K562 (cell line): ENCODE measurements around the gene AFF1. TPM values are rescaled to one million over a fixed set of nuclear protein-coding genes. Genes with fewer than 3 reads are reported as not detected.

Experiments
- ATAC-seq: fragments of 200-7000 bp; cut with Tn5 transposase; 3 replicates; pipeline ENCODE4 v1.9.1; 2020; ENCODE audit warnings: moderate library complexity
- BruUV-seq: library from RNA; stranded (reverse); fragments of 400-500 nt; replicated peaks from 2 replicates; lab custom pipeline; 2021; lab: Mats Ljungman, UMichigan
- CTCF ChIA-PET: fragments of 300-600 bp; formaldehyde crosslinking; extraction: SDS; loops from one replicate; lab custom pipeline; 2021; ENCODE audit warnings: low intra/inter-chr PET ratio; lab: Yijun Ruan, JAX
- POLR2A ChIA-PET: fragments of 300-600, 350-650 bp; sonication (Branson Sonifier 250); formaldehyde crosslinking; extraction: SDS; loops from one replicate; lab custom pipeline; 2021; ENCODE audit warnings: antibody characterized with exemption, inconsistent platforms; lab: Yijun Ruan, JAX
- DNase-seq, 4 experiments: peaks; one replicate each; pipeline versions ENCODE4 v3.0.0 to v3.0.0-alpha.2; 2011 to 2018; ENCODE audit warnings: low spot score in 3 of 4, mixed read lengths in 3 of 4; ENCODE audit errors: extremely low read depth in 1 of 4
- FAIRE-seq: peaks from 2 replicates; lab custom pipeline; 2011; peaks lifted over from hg19 to GRCh38; lab: Jason Lieb, UNC
- H2AFZ ChIP-seq: 2 replicates; pipeline ENCODE4 v1.6.0; 2011; ENCODE audit warnings: low read depth, low read length, control low read depth, inconsistent platforms
- H3K27ac ChIP-seq: fragments of 200-600 bp; 3 replicates; pipeline ENCODE4 v1.8.0; 2011; ENCODE audit warnings: low read depth, mild to moderate bottlenecking, control low read depth, inconsistent platforms, low read length, moderate library complexity, mixed read lengths; ENCODE audit errors: extremely low read depth
- H3K27me3 ChIP-seq, 2 experiments: fragments of 300-600 bp in 1 of 2; 2 replicates in 1 of 2; 3 replicates in 1 of 2; pipeline versions ENCODE4 v1.6.0 to v1.8.0; 2011; ENCODE audit warnings: inconsistent platforms in 2 of 2, low read length in 2 of 2, mild to moderate bottlenecking in 1 of 2, mixed read lengths in 1 of 2, moderate library complexity in 1 of 2; ENCODE audit not compliant: control insufficient read depth in 2 of 2, insufficient read depth in 2 of 2
- H3K36me3 ChIP-seq: fragments of 300-600 bp; 3 replicates; pipeline ENCODE4 v1.8.0; 2011; ENCODE audit warnings: mild to moderate bottlenecking, low read length, inconsistent platforms; ENCODE audit not compliant: control insufficient read depth, insufficient read depth
- H3K4me1 ChIP-seq, 2 experiments: fragments of 200-600 bp in 1 of 2; replicated peaks in 1 of 2; 2 replicates in 1 of 2; 3 replicates in 1 of 2; pipeline versions ENCODE4 v1.5.1 to v1.8.0; 2011; ENCODE audit warnings: inconsistent platforms in 2 of 2, low read length in 2 of 2, mild to moderate bottlenecking in 1 of 2, mixed read lengths in 1 of 2, moderate library complexity in 1 of 2; ENCODE audit not compliant: control insufficient read depth in 2 of 2, insufficient read depth in 2 of 2
- H3K4me2 ChIP-seq: 2 replicates; pipeline ENCODE4 v1.6.1; 2011; ENCODE audit warnings: low read length, control low read depth, inconsistent platforms, mixed read lengths; ENCODE audit not compliant: insufficient read depth
- H3K4me3 ChIP-seq: fragments of 200-600 bp; sonication (generic), shearing (Covaris generic); 2 replicates; pipeline ENCODE4 v1.5.1; 2016; ENCODE audit warnings: control low read depth, inconsistent platforms
- H3K79me2 ChIP-seq: fragments of 200-600 bp; 3 replicates; pipeline ENCODE4 v1.8.0; 2011; ENCODE audit warnings: low read length, inconsistent platforms; ENCODE audit not compliant: control insufficient read depth, insufficient read depth
- H3K9ac ChIP-seq, 2 experiments: 2 replicates each; pipeline versions ENCODE4 v1.6.0 to v1.6.1; 2011; ENCODE audit warnings: low read depth in 2 of 2, low read length in 2 of 2, control low read depth in 1 of 2, inconsistent platforms in 1 of 2, mild to moderate bottlenecking in 1 of 2, mixed read lengths in 1 of 2; ENCODE audit not compliant: insufficient read depth in 1 of 2
- H3K9me1 ChIP-seq: one replicate; pipeline ENCODE4 v1.6.0; 2011; ENCODE audit warnings: inconsistent platforms, mild to moderate bottlenecking, low read length, moderate library complexity; ENCODE audit not compliant: control insufficient read depth, insufficient read depth
- H3K9me3 ChIP-seq: replicated peaks from 2 replicates; pipeline ENCODE4 v1.5.1; 2011; ENCODE audit warnings: low read depth, low read length, inconsistent platforms; ENCODE audit not compliant: control insufficient read depth, insufficient read depth
- H4K20me1 ChIP-seq: replicated peaks from 2 replicates; pipeline ENCODE4 v1.6.1; 2011; ENCODE audit warnings: low read length, inconsistent platforms, mixed read lengths; ENCODE audit not compliant: control insufficient read depth, insufficient read depth
- ARID1B ChIP-seq: fragments of 450-650 bp; IDR thresholded peaks from 2 replicates; pipeline ENCODE4 v1.6.1; 2016; ENCODE audit warnings: antibody characterized with exemption, mild to moderate bottlenecking, inconsistent platforms
- CEBPB ChIP-seq: fragments of 450-650 bp; IDR thresholded peaks from 2 replicates; pipeline ENCODE4 v1.6.1; 2016; ENCODE audit warnings: missing genetic modification characterization, missing compliant biosample characterization
- FOXA1 ChIP-seq: fragments of 450-650 bp; IDR thresholded peaks from 2 replicates; pipeline ENCODE4 v1.6.1; 2016; ENCODE audit warnings: mild to moderate bottlenecking, borderline replicate concordance
- HNRNPUL1 ChIP-seq: fragments of 200-400 bp; formaldehyde crosslinking; IDR thresholded peaks from 2 replicates; pipeline ENCODE4 v1.6.1; 2017; ENCODE audit warnings: low read length
- NELFE ChIP-seq: IDR thresholded peaks from 2 replicates; pipeline ENCODE4 v1.6.1; 2011; ENCODE audit warnings: mild to moderate bottlenecking; ENCODE audit not compliant: insufficient read depth, insufficient read length
- PHF8 ChIP-seq: fragments of 200-600 bp; sonication (generic); IDR thresholded peaks from 2 replicates; pipeline ENCODE4 v1.6.1; 2012; ENCODE audit warnings: mixed run types, mild to moderate bottlenecking, inconsistent platforms, low read length, moderate library complexity, borderline replicate concordance
- PTBP1 ChIP-seq: fragments of 200-400 bp; formaldehyde crosslinking; IDR thresholded peaks from 2 replicates; pipeline ENCODE4 v1.6.1; 2017; ENCODE audit warnings: low read depth, low read length
- RHOXF2B ChIP-seq: fragments of 250-450 bp; sonication (Bioruptor Pico); conservative IDR thresholded peaks from 2 replicates; pipeline ENCODE4 v1.5.1; 2021
- THAP12 ChIP-seq: fragments of 250-450 bp; sonication (Bioruptor Pico); IDR thresholded peaks from 2 replicates; pipeline ENCODE4 v1.9.0; 2021; ENCODE audit warnings: mild to moderate bottlenecking, inconsistent platforms
- ZC3H11A ChIP-seq: IDR thresholded peaks from 2 replicates; pipeline ENCODE4 v1.6.1; 2012; ENCODE audit warnings: low read depth, low read length, improper control_type of control experiment
- ZNF717 ChIP-seq: fragments of 250-450 bp; sonication (Bioruptor Pico); IDR thresholded peaks from 2 replicates; pipeline ENCODE4 v1.5.0; 2021
- WGBS: fragments of 100-300 bp; shearing (Covaris generic); methylation state at CpG from one replicate; pipeline ENCODE4 v1.1.6; 2016; ENCODE audit warnings: low coverage, mixed read lengths; ENCODE audit not compliant: insufficient coverage; ENCODE audit errors: missing lambda C conversion rate; 5-methylcytosine and 5-hydroxymethylcytosine counted together
- in situ Hi-C: fragments of 300-500 bp; cut with MboI; formaldehyde crosslinking; loops from 4 replicates; pipeline ENCODE4 v1.15.0; 2018; ENCODE audit warnings: inconsistent platforms, mixed read lengths
- intact Hi-C: fragments of 100-400 bp; cut with micrococcal nuclease; formaldehyde crosslinking; loops from 2 replicates; pipeline ENCODE4 v1.14.2; 2022
- polyA plus RNA-seq, 8 experiments: library from polyadenylated mRNA; depleted of rRNA in 4 of 8; stranded (reverse) in 5 of 8; unstranded in 3 of 8; fragments of >200 nt; fragmentation: Nextera tagmentation in 2 of 8; fragmentation: Illumina TruSeq in 1 of 8; extraction: Ambion mirVana in 2 of 8; extraction: Trizol in 1 of 8; gene quantifications; 2 replicates each; pipeline versions ENCODE4 v1.2.1 to v1.2.3, GENCODE V29; 2011 to 2014; ENCODE audit warnings: inconsistent platforms in 1 of 8, missing spikeins in 1 of 8
- total RNA-seq, 7 experiments: library from RNA; depleted of rRNA in 6 of 7; stranded (reverse); fragments of >200 nt in 6 of 7; fragmentation: Illumina TruSeq in 2 of 7; extraction: Trizol in 2 of 7; gene quantifications; 2 replicates each; pipeline versions ENCODE4 v1.2.1 to v1.2.3, GENCODE V29; 2011 to 2021; ENCODE audit warnings: low replicate concordance in 1 of 7
- TF ChIP-seq, protein P1 (sequence below): sonication (generic); formaldehyde crosslinking; IDR thresholded peaks from 2 replicates; pipeline ENCODE4 v1.8.1; 2023; ENCODE audit warnings: mild to moderate bottlenecking, missing genetic modification reagents
- TF ChIP-seq, protein P2 (sequence below): sonication (generic); formaldehyde crosslinking; IDR thresholded peaks from 2 replicates; pipeline ENCODE4 v1.8.1; 2023; ENCODE audit warnings: mild to moderate bottlenecking, missing genetic modification reagents, moderate library complexity

The AFF1 gene
- total and polyA plus RNA-seq, 9 of the 15 experiments (the other 6 are each of a cell fraction or from before 2014, with no cell fraction given): 4.1 to 47.5 (median 17.2) TPM

GRCh38 chr4:87117732-87118075 lies 182.9 kb downstream of the AFF1 start:
- H3K9ac ChIP-seq: no peak overlapping the region
- CTCF ChIA-PET: interaction anchor here (1.0 kb wide), 1 partner anchor 621 kb away, joined by 3 read pairs; no protein-coding TSS in a partner anchor
- TF ChIP-seq PTBP1: no peak
- TF ChIP-seq, protein P1, sequence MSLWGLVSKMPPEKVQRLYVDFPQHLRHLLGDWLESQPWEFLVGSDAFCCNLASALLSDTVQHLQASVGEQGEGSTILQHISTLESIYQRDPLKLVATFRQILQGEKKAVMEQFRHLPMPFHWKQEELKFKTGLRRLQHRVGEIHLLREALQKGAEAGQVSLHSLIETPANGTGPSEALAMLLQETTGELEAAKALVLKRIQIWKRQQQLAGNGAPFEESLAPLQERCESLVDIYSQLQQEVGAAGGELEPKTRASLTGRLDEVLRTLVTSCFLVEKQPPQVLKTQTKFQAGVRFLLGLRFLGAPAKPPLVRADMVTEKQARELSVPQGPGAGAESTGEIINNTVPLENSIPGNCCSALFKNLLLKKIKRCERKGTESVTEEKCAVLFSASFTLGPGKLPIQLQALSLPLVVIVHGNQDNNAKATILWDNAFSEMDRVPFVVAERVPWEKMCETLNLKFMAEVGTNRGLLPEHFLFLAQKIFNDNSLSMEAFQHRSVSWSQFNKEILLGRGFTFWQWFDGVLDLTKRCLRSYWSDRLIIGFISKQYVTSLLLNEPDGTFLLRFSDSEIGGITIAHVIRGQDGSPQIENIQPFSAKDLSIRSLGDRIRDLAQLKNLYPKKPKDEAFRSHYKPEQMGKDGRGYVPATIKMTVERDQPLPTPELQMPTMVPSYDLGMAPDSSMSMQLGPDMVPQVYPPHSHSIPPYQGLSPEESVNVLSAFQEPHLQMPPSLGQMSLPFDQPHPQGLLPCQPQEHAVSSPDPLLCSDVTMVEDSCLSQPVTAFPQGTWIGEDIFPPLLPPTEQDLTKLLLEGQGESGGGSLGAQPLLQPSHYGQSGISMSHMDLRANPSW (CRISPR knock-in tag): no peak
- no peak for TF ChIP-seq FOXA1
- no peak for TF ChIP-seq ARID1B
- TF ChIP-seq CEBPB (tag): no peak
- TF ChIP-seq ZNF717 (CRISPR knock-in tag): no peak
- TF ChIP-seq HNRNPUL1: no peak
- TF ChIP-seq NELFE: no peak
- TF ChIP-seq THAP12 (CRISPR knock-in tag): no peak
- TF ChIP-seq PHF8: no peak
- no peak for TF ChIP-seq ZC3H11A
- TF ChIP-seq, protein P2, sequence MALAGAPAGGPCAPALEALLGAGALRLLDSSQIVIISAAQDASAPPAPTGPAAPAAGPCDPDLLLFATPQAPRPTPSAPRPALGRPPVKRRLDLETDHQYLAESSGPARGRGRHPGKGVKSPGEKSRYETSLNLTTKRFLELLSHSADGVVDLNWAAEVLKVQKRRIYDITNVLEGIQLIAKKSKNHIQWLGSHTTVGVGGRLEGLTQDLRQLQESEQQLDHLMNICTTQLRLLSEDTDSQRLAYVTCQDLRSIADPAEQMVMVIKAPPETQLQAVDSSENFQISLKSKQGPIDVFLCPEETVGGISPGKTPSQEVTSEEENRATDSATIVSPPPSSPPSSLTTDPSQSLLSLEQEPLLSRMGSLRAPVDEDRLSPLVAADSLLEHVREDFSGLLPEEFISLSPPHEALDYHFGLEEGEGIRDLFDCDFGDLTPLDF (CRISPR knock-in tag): no peak
- TF ChIP-seq RHOXF2B (CRISPR knock-in tag): no peak
- intact Hi-C loops (no loop called here), in situ Hi-C loops (loop anchor here (25.0 kb wide), 1 partner anchor 605 kb away; no protein-coding TSS in a partner anchor)
- no peaks in the 10 kb centered on the region for H4K20me1 ChIP-seq
- no peak for DNase-seq
- peaks cover 0 to 4% of the 10 kb centered on the region in 2 experiments; a peak in 1 of 5 replicates for H3K4me1 ChIP-seq
- ATAC-seq: no peak
- no peak overlapping the region for H3K4me3 ChIP-seq
- POLR2A ChIA-PET: interaction anchor here (1.5 kb wide), 1 partner anchor 14 kb away, joined by 3 read pairs; no protein-coding TSS in a partner anchor
- no peaks in the 10 kb centered on the region for H3K9me3 ChIP-seq
- FAIRE-seq: no peak
- H3K4me2 ChIP-seq: no peak overlapping the region
- no peak overlapping the region for H2AFZ ChIP-seq
- no peaks in the 10 kb centered on the region for H3K27me3 ChIP-seq
- WGBS: 90% methylated on average over 5 of the region's 5 CpGs
- H3K79me2 ChIP-seq: no peaks in the 10 kb centered on the region; the same call in 2 of the 3 replicates
- H3K36me3 ChIP-seq: peaks cover 86% of the 10 kb centered on the region
- no peak overlapping the region for H3K27ac ChIP-seq
- no peaks in the 10 kb centered on the region for H3K9me1 ChIP-seq
- BruUV-seq: no TSS peak
